Urothelium cell line (cell line): ENCODE results near the gene EMILIN1.
"Not testable (repeated sequence)": the region's sequence is repeated elsewhere in the genome, so short reads cannot be mapped to it uniquely, and the experiment has no call there.

Source experiments
- DNase-seq: peaks from one replicate; pipeline ENCODE4 v3.0.0; 2011; ENCODE audit warnings: low spot score, mixed read lengths
- FAIRE-seq: peaks from 2 replicates; lab custom pipeline; 2011; peaks lifted over from hg19 to GRCh38; lab: Jason Lieb, UNC

EMILIN1 gene

DNA sequence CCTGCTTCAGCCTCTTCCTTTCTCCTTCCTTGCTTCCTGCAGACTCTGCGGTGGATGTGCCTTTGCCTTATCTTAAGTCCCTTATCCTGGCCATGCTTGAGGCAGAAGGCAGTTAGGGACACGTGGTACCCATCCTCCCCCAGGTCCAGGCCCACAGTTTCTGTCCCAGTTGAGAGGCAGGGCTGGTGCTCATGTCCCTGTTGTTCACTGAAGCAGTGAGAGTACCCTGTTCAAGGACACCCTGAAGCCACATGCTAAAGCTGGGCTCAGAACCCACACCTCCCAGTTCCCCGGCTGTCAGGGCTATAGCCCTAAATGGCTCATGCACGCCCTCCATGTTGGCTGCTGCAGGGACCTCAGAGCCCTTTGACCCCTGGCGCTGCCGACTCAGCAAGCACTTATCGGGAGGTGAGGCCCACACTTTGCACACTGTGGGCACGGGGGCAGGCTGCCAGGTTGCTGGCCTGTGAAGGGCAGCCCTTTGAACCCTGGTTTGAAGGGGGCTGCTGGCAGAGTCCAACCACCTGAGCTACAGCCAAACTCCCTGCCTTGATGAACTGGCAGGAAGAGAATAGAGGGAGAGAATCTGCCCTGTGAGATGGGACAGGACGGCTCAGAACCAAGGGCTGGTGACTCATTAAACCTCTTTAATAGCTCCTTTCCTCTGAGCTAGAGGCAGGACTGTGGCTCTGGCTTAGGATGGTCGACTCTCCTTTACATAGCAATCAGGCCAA lies 14.4 kb downstream of the EMILIN1 start:
- FAIRE-seq (no peak), DNase-seq (no peak)

DNA sequence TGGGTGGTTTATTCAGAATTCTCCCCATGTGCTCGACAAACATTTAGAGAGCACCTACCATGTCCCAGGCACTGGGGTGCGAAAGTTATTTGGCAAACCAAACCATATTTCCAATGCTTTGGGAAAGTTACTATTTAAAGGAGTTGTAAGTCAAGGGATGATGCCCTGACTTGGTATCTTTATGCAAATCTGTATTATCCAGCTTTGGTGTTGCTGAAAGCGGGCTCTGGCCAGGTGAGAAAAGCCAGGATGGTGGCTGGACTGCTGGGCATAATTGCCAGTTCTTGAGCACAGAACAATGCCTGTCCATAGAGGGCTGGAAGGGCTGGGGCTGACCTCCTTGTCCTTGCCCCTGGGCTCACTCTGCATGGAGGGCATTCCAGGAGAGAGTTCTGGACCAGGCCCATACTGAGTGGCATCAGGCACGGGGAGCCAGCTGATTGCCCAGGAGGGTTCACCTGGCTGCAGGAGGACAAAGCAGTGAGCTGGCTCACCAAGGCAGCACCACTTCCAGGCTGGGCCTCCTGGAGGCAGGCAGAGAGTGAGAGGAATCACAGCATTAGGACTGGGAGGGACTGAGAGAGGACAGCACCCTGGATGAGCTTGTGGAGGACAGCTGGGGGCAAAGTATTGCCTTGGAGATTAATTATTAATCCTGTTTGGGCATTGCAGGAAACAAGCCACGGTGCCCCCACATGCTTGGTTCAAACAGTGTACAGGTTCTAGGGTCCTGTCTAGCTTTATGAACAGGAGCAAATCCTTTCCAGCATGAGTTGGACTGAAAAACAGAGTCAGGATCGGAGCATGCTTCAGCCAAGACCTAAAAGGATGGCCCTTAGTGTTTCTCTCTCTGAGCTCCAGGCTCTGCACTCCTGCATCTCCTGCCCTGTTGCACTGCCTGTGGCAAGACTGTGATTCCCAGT lies 15.3 kb downstream of the EMILIN1 start:
- DNase-seq: no peak
- FAIRE-seq: no peak

DNA sequence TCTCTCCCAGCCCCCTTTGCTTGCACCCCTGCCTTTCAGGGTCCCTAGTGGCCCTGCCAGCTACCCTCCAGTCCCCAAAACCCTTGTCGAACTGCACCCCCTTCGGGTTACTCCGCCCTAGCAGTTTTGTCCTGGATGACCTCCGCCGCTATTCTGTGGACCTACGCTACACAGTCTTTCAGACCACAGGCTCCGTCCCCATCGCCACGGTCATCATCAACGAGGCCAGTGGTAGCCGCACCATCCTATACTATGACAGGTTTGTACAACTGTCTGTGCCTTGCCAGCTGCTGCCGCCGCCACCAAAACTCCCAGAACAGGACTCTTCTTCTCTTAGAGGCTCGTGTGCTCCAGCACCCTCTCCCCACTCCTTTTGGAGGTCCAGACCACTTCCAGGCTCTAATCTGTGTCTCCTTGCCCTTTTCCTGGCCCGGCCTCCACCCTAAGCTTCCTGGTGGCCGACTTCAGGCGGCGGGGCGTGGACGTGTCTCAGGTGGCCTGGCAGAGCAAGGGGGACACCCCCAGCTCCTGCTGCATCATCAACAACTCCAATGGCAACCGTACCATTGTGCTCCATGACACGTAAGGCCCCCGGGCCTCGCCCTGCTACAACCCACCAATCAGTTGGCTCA lies 16.1 kb downstream of the EMILIN1 start:
- no peak for DNase-seq
- FAIRE-seq: no peak

DNA sequence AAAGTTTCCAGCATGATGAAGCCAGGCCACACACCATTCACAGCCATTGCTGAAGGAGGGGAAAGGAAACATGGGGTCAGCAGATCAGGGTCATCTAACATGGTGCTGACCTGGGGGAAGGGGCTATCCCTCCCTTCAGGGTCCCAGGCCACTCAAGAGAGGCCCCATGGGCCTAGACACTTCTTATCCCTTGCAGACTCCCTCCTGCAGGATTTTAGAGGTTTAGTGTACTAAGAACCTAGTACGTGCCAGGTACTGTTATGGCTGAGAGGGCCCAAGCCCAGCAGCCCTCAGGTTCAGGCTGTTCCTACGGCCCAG lies 17.0 kb downstream of the EMILIN1 start:
- DNase-seq (no peak), FAIRE-seq (no peak)

DNA sequence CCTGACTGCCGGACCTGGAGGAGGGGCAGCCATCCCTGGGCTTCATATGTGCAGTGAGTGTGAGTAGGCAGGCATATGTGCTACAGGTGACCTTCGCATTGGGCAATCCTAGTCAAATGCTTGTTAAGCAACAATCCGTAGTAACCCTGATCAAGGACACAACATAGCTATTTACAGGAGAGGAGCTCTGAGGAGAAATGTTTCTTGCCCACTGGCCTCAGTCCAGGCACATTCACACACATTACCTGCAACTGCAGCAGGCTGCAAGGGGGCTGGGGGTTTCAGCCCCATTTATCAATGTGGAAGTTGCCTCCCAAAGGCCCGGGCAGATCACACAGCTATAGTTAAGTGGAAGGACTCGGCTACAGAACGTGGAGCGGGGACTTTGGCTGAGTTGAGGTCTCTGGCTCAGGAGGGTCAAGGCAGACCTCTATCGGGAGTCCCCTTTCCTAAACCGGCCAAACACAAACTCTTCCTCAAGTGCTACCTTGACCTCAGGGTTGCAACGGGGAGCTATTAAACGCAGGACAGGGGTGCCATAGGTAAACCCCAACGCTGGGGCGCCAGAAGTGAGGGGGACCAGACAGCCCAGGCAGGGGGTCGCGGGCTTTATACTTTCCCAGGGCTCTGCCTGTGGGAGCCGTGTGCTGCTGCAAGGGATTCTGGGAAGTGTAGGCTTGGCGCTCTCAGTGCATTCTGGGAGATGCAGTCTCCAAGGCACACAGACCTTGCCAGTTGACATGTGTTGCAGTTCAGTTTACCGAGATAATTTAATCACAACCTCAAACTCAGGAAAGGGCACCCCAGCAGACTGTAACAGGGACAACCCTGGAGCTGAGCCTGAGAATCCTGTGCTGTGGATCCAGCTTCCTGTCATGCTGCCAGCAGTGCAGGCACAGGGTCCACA lies 17.6 kb downstream of the EMILIN1 start:
- DNase-seq: peak; percentile 88
- FAIRE-seq: peak; percentile 71

DNA sequence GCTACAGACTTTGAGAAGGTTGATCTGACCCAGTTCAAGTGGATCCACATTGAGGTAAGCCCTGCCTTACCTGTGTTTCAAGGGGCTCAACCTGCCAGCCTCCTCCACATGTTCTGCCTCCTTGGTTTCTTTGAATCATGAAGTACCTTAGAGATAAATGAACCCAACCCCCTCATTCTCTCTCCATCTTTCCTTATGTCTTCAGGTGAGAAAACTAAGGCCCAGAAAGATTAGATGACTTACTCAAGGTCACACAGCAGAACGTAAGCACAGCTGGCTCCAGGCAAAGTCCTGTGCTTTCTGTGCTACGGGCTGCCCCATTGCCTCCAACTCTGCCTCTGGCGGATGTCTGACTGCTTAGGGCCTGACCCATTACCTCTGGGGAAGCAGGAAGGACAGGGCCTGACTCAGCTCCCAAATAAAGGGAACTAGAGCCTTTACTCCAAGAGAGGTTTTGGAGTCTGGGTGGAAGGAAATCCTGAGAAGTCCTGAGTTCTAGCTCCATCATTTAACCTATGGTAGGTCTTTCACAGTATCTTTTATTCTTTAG lies 18.4 kb downstream of the EMILIN1 start:
- DNase-seq (no peak), FAIRE-seq (no peak)

DNA sequence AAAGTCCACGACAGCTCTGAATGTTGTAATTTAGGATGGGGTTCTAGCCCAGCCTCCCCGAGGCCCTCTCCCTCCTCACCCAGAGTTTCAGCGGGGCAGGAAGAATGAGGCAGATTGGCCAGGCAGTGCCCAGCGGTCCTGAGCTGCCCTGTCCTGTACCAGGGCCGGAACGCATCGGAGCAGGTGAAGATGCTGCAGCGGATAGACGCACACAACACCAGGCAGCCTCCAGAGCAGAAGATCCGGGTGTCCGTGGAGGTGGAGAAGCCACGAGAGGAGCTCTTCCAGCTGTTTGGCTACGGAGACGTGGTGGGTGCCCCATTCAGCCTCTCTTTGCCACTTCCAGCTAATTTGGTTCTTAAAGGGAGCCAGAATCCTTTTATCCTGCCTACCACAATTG lies 18.9 kb downstream of the EMILIN1 start:
- FAIRE-seq: no peak
- no peak for DNase-seq

DNA sequence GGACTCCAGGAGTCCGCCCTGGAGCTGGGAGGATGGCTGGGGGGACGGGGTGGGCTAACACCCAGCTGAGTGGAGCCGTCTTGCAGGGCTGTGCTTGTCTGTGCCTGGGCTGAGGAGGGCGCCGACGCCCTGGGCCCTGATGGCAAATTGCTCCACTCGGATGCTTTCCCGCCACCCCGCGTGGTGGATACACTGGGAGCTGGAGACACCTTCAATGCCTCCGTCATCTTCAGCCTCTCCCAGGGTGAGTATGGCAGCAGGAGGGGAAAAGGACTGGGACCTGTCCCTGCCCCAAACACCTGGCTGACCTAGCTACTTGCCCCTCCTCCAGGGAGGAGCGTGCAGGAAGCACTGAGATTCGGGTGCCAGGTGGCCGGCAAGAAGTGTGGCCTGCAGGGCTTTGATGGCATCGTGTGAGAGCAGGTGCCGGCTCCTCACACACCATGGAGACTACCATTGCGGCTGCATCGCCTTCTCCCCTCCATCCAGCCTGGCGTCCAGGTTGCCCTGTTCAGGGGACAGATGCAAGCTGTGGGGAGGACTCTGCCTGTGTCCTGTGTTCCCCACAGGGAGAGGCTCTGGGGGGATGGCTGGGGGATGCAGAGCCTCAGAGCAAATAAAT lies 21.0 kb downstream of the EMILIN1 start:
- FAIRE-seq (no peak), DNase-seq (no peak)

DNA sequence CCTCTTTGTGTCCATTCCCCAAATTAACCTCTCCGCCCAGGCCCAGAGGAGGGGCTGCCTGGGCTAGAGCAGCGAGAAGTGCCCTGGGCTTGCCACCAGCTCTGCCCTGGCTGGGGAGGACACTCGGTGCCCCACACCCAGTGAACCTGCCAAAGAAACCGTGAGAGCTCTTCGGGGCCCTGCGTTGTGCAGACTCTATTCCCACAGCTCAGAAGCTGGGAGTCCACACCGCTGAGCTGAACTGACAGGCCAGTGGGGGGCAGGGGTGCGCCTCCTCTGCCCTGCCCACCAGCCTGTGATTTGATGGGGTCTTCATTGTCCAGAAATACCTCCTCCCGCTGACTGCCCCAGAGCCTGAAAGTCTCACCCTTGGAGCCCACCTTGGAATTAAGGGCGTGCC lies 21.6 kb downstream of the EMILIN1 start:
- DNase-seq (no peak), FAIRE-seq (no peak)

DNA sequence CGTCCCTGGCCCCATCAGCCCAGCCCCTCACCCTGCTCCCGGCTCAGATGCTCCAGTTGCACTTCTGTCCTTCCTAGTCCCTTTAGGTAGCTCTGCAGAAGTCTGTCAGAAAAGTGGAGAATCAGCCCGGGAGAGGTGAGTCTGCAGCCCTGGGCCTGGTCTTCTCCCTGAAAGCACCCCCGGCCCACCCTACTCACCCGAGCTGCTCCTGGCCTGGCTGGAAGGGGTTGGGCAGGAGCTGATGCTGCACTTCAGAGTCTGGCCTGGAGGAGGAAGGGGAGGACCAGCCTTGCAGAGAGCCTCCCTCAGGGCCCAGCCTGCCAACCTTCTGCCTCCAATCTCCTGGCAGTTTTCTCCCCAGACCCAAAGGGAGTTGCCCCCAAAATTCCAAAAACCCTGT lies 23.9 kb downstream of the EMILIN1 start:
- no peak for FAIRE-seq
- no peak for DNase-seq

DNA sequence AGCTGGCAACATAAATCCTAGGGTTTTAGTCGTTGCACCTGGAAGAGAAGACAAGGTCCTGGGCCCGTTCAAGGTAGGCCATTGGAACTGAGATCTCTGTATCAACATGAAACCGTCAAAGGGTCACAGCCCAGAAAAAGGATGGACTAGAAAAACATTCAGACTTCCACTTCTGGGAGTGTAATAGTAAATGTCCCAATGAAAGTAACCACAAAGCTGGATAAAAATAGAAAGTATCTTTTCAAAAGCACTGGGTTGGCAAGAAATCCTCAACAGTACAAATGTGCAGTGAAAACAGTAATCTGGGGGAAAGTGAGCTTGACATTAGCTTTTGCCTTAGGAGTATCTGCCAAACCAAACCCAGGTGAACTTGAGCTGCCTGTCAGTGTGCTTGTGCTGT lies 27.6 kb downstream of the EMILIN1 start:
- FAIRE-seq (no peak), DNase-seq (no peak)

DNA sequence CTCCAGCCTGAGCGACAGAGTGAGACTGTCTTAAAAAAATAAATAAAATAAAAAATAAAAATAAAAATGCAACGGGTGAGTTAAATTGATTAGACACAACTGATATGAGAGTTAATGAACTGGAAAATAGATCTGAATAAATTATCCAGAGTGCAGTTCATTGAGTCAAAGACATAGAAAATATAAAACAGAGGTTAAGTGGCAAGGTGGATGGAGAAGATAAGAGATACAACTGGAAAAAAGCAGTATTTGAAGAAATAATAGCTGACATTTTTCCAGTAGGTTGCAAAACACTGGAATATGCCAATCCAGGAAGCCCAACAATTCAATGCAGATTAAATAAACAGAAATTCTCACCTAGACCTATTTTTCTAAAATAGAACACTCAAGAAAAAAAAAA lies 29.8 kb downstream of the EMILIN1 start:
- FAIRE-seq (no peak), DNase-seq (no peak)

DNA sequence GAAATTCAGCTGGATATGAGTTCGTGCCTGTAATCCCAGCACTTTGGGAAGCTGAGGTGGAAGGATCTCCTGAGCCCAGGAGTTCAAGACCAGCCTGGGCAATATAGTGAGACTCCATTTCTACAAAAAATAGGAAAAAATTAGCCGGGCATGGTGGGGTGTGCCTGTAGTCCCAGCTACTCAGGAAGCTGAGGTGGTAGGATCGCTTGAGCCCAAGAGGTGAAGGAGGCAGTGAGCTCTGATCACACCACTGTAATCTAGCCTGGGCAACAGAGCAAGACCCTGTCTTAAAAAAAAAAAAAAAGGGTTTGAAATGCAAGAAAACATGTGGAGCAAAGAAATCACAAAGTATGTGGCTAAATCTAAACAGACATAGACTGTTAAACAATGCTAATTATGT lies 30.7 kb downstream of the EMILIN1 start:
- DNase-seq: no peak
- FAIRE-seq: no peak

DNA sequence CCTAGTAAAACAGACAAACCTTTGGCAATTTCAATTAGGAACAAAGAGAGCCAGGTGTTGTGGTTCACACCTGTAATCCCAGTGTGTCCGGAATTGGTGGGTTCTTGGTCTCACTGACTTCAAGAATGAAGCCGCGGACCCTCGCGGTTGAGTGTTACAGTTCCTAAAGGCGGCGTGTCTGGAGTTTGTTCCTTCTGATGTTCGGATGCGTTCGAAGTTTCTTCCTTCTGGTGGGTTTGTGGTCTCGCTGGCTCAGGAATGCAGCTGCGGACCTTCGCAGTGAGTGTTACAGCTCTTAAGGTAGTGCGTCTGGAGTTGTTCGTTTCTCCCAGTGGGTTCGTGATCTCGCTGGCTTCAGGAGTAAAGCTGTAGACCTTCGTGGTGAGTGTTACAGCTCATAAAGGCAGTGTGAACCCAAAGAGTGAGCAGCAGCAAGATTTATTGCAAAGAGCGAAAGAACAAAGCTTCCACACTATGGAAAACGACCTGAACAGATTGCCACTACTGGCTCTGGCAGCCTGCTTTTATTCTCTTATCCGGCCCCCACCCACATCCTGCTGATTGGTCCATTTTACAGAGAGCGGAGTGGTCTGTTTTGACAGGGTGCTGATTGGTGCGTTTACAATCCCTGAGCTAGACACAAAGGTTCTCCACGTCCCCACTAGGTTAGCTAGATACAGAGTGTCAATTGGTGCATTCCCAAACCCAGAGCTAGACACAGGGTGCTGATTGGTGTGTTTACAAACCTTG lies 32.4 kb downstream of the EMILIN1 start:
- DNase-seq, FAIRE-seq: not testable (repeated sequence)

DNA sequence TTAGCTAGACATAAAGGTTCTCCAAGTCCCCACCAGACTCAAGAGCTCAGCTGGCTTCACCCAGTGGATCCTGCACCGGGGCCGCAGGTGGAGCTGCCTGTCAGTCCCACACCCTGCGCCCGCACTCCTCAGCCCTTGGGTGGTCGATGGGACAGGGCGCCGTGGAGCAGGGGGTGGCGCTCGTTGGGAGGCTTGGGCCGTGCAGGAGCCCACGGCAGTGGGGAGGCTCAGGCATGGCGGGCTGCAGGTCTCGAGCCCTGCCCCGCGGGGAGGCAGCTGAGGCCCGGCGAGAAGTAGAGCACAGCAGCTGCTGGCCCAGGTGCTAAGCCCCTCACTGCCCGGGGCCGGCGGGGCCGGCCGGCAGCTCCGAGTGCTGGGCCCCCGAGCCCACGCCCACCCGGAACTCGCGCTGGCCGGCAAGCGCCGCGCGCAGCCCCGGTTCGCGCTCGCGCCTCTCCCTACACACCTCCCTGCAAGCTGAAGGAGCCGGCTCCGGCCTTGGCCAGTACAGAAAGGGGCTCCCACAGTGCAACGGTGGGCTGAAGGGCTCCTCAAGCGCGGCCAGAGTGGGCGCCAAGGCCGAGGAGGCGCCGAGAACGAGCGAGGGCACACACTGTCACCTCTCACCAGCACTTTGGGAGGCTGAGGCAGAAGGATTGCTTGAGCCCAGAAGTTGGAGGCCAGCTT lies 33.1 kb downstream of the EMILIN1 start:
- FAIRE-seq: not testable (repeated sequence)

DNA sequence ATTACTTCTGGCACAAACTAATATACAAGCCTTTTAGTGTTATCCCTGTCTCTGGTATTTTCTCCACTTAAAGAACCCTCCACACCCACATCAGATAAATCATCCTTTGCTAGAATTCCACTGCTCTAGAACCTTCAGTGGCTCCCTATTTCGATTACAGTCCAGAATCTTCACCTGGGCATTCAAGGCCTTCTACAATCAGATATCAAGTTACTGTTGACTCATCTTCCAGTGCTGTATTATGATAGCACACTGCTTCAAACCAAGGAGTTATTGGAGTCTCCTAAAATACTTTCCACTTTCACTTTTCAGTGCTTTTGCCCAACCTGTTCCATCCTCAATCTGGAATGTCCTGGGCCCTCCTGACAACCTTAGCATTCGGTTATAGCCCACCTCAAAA lies 37.1 kb downstream of the EMILIN1 start:
- DNase-seq (no peak), FAIRE-seq (no peak)

More for the DNA sequence above, 33.1 kb downstream of the EMILIN1 start:
- DNase-seq: not testable (repeated sequence)

DNA sequence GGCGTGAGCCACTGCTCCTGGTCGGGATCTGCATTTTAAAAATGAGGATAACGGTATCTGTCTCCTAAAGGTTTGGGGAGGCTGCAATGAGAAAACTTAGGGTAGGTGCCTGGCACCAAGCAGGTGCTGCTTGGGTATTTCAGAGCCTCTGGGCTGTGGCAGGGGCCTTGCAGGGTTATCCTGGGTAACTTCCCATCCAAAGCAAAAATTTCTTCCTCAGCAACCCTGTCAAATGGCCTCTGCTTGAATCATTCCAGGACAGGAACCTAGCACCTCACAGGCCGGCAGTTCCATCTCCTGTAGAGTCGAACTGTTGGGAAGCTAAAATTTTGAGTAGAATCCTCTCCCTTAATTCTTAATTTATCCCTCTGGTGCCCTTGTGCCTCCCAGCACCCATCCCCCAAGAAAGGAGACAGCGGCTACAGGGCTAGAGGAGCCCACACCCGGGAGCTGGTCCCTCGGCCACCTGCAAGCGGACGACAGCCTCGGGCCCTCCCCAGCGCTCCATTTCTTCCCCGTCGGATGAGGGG lies 39.6 kb downstream of the EMILIN1 start:
- FAIRE-seq (no peak), DNase-seq (no peak)

DNA sequence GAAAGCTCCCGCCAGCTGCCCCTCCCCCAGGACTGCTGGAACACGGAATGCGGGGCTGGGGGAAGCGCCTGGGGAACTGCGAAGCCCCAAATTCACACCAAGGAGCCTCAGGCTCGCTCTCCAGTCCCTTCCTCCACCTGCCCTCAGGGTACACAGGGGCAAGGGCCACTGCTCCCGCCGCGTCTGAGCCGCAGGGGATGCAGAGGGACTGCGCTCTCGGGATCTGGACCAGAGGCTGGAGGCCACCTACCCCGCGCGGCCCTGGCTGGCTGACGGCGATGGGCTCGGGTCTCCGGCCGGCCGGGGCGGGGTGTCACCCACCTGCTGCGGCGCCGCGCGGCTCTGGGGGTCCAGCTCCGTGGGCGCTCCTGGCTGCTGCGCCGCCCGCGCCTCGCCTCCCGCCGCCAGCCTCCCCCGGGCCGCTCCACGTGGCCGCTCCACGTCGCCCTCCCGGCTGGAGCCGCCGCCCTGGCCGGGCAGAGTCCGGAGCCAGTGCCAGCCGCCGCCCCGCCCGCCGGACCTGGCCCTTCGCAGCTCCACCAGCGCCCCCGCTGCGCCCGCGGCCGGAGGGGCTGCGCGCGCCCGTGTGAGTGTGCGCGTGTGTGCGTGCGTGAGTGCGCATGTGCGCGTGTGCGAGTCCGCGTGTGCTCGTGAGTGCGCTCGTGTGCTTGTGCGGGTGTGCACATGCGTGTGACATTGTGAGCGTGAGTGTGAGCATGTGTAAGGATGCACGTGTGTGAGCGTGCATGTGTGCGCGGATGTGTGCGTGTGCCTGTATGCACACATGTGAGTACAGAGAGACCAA lies 40.3 kb downstream of the EMILIN1 start, which contains the start of gene CGREF1:
Gene CGREF1, minus strand, starts transcription at position 604 of the 805 bp plus-strand sequence. CDS start 14,762 bp downstream, outside the sequence.
- FAIRE-seq (peak; percentile 93), DNase-seq (peak; percentile 59)
